Mesenchymal stem cell (in vitro differentiated cells and primary cell): ENCODE measurements around the gene BTD.
A peak's percentile ranks its signal among the peaks of the same experiment; 100 is the strongest.

Experiments
- DNase-seq: peaks from one replicate; pipeline ENCODE4 v3.0.0-alpha.2; 2013
- H2AFZ ChIP-seq: one replicate; pipeline ENCODE4 v1.6.1; 2013; ENCODE audit warnings: low read depth, mild to moderate bottlenecking, control low read depth, inconsistent platforms, low read length, moderate library complexity
- H2AK5ac ChIP-seq: 2 replicates; pipeline ENCODE4 v1.6.1; 2013; ENCODE audit warnings: low read length, moderate library complexity, mild to moderate bottlenecking, inconsistent platforms; ENCODE audit not compliant: severe bottlenecking
- H2BK120ac ChIP-seq: one replicate; pipeline ENCODE4 v1.6.1; 2013; ENCODE audit warnings: low read depth, mild to moderate bottlenecking, inconsistent platforms, low read length, moderate library complexity
- H2BK12ac ChIP-seq, 2 experiments: one replicate each; pipeline ENCODE4 v1.6.1; 2013; ENCODE audit warnings: inconsistent platforms in 2 of 2, low read length in 2 of 2, mild to moderate bottlenecking in 2 of 2, moderate library complexity in 2 of 2, control low read depth in 1 of 2
- H2BK15ac ChIP-seq: one replicate; pipeline ENCODE4 v1.6.1; 2013; ENCODE audit warnings: mild to moderate bottlenecking, low read depth, inconsistent platforms; ENCODE audit not compliant: poor library complexity, severe bottlenecking
- H2BK5ac ChIP-seq: 2 replicates; pipeline ENCODE4 v1.6.1; 2013; ENCODE audit warnings: low read depth, mild to moderate bottlenecking, low read length, control low read depth, inconsistent platforms; ENCODE audit not compliant: poor library complexity, severe bottlenecking
- H3K14ac ChIP-seq, 2 experiments: one replicate each; pipeline ENCODE4 v1.6.1; 2013; ENCODE audit warnings: inconsistent platforms in 2 of 2, low read length in 2 of 2, control low read depth in 1 of 2, mild to moderate bottlenecking in 1 of 2, moderate library complexity in 1 of 2
- H3K18ac ChIP-seq, 2 experiments: one replicate each; pipeline ENCODE4 v1.6.1; 2013; ENCODE audit warnings: inconsistent platforms in 2 of 2, low read length in 2 of 2, control low read depth in 1 of 2, low read depth in 1 of 2, mild to moderate bottlenecking in 1 of 2
- H3K23ac ChIP-seq, 2 experiments: one replicate each; pipeline ENCODE4 v1.6.1; 2013; ENCODE audit warnings: inconsistent platforms in 2 of 2, low read length in 2 of 2, mild to moderate bottlenecking in 2 of 2, moderate library complexity in 2 of 2, control low read depth in 1 of 2
- H3K27ac ChIP-seq: 2 replicates; pipeline ENCODE4 v1.5.1; 2013; ENCODE audit warnings: mild to moderate bottlenecking, moderate library complexity, low read length, control low read depth, inconsistent platforms; ENCODE audit not compliant: poor library complexity, severe bottlenecking
- H3K27me3 ChIP-seq, 2 experiments: 2 replicates each; pipeline versions ENCODE4 v1.6.1 to v1.7.0; 2013; ENCODE audit warnings: low read length in 2 of 2, mild to moderate bottlenecking in 2 of 2, moderate library complexity in 2 of 2, control low read depth in 1 of 2, inconsistent platforms in 1 of 2; ENCODE audit not compliant: control insufficient read depth in 1 of 2, insufficient read depth in 1 of 2
- H3K36me3 ChIP-seq, 2 experiments: 2 replicates each; pipeline versions ENCODE4 v1.6.1 to v1.7.0; 2013; ENCODE audit warnings: low read length in 2 of 2, control low read depth in 1 of 2, inconsistent platforms in 1 of 2, low read depth in 1 of 2, mild to moderate bottlenecking in 1 of 2; ENCODE audit not compliant: insufficient read depth in 2 of 2, control insufficient read depth in 1 of 2
- H3K4ac ChIP-seq, 2 experiments: one replicate each; pipeline ENCODE4 v1.6.1; 2013; ENCODE audit warnings: inconsistent platforms in 2 of 2, low read length in 2 of 2, mild to moderate bottlenecking in 2 of 2, moderate library complexity in 2 of 2, control low read depth in 1 of 2, low read depth in 1 of 2
- H3K4me1 ChIP-seq: 2 replicates; pipeline ENCODE4 v1.6.1; 2013; ENCODE audit warnings: low read depth, low read length, control low read depth; ENCODE audit not compliant: control insufficient read depth, insufficient read depth
- H3K4me2 ChIP-seq: 2 replicates; pipeline ENCODE4 v1.6.1; 2013; ENCODE audit warnings: low read length, mild to moderate bottlenecking, inconsistent platforms; ENCODE audit not compliant: poor library complexity, severe bottlenecking
- H3K4me3 ChIP-seq, 2 experiments: 2 replicates each; pipeline versions ENCODE4 v1.5.1 to v1.7.0; 2013; ENCODE audit warnings: low read length in 2 of 2, mild to moderate bottlenecking in 2 of 2, control low read depth in 1 of 2, low read depth in 1 of 2; ENCODE audit not compliant: insufficient read depth in 1 of 2
- H3K79me1 ChIP-seq: replicated peaks from 2 replicates; pipeline ENCODE4 v1.6.1; 2013; ENCODE audit warnings: mild to moderate bottlenecking, control low read depth, low read length, inconsistent platforms; ENCODE audit not compliant: poor library complexity, severe bottlenecking
- H3K9ac ChIP-seq: 2 replicates; pipeline ENCODE4 v1.7.0; 2013; ENCODE audit warnings: mild to moderate bottlenecking, low read length, moderate library complexity
- H3K9me3 ChIP-seq: 2 replicates; pipeline ENCODE4 v1.7.0; 2013; ENCODE audit warnings: mild to moderate bottlenecking, low read length; ENCODE audit not compliant: control insufficient read depth
- H4K8ac ChIP-seq: one replicate; pipeline ENCODE4 v1.6.1; 2013; ENCODE audit warnings: inconsistent platforms, mild to moderate bottlenecking, low read length, moderate library complexity
- H4K91ac ChIP-seq: one replicate; pipeline ENCODE4 v1.6.1; 2013; ENCODE audit warnings: mild to moderate bottlenecking, low read length, inconsistent platforms
- WGBS: methylation state at CpG from one replicate; pipeline ENCODE4 v1.1.7; 2013; ENCODE audit warnings: mixed read lengths; 5-methylcytosine and 5-hydroxymethylcytosine counted together

Gene BTD

DNA sequence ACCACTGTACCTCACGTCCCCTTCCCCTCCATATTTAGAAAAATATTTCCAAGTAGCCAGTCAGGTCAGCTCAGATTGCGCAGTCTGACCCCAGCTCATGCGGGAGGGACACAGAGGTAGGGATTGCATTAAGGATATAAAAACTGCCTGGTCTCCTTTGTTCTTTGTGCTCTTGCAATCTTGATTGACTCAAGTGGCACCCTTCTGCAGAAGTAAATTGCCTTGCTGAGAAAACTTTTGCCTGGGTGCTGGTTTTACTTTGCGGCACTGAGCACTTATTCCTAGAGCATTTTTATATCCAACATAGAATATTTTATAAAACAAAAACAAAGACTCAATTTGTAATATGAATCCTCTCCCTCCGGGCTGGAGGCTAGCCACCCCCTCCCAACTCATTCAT is 54.8 kb downstream of the BTD start:
- Histone ChIP-seq H3K4me3 (peak overlapping the region in 1 of 2 experiments; percentile 7), H3K4me1 (no peaks in the 10 kb centered on the region), H3K14ac (no peak overlapping the region), H4K91ac (no peak overlapping the region), H2BK12ac (no peak overlapping the region), H2BK15ac (no peak overlapping the region), H3K36me3 (no peaks in the 10 kb centered on the region), H2BK120ac (no peak overlapping the region), H2BK5ac (no peak overlapping the region), H3K9me3 (peaks cover 26% of the 10 kb centered on the region), H3K27me3 (no peaks in the 10 kb centered on the region), H3K27ac (no peak overlapping the region), H3K23ac (no peak overlapping the region), H2AFZ (no peak overlapping the region), H2AK5ac (no peak overlapping the region), H3K79me1 (no peaks in the 10 kb centered on the region), H3K4me2 (no peak overlapping the region), H4K8ac (no peak overlapping the region), H3K9ac (no peak overlapping the region), H3K18ac (no peak overlapping the region), H3K4ac (no peak overlapping the region)
- DNase-seq = no peak
- WGBS = 98% methylated on average over 4 of the region's 5 CpGs

- Histone ChIP-seq H3K4ac (no peak overlapping the region), H4K91ac (no peak overlapping the region), H3K18ac (no peak overlapping the region), H3K9ac (no peak overlapping the region), H2AK5ac (no peak overlapping the region), H2BK120ac (no peak overlapping the region), H4K8ac (no peak overlapping the region), H3K4me1 (no peaks in the 10 kb centered on the region), H3K4me2 (no peak overlapping the region), H3K9me3 (peaks cover 26% of the 10 kb centered on the region), H2BK15ac (peak overlapping the region; percentile 73), H3K36me3 (no peaks in the 10 kb centered on the region), H3K4me3 (peak overlapping the region in 1 of 2 experiments; percentile 3), H3K27me3 (no peaks in the 10 kb centered on the region), H2AFZ (no peak overlapping the region), H2BK5ac (no peak overlapping the region), H3K14ac (no peak overlapping the region), H3K79me1 (no peaks in the 10 kb centered on the region), H3K23ac (no peak overlapping the region), H2BK12ac (no peak overlapping the region), H3K27ac (no peak overlapping the region)
- DNase-seq = no peak
Measured at GRCh38 chr3:15657016-15657415, 55.5 kb downstream of the BTD start.

- H2BK12ac ChIP-seq = no peak overlapping the region
- no peaks in the 10 kb centered on the region for H3K4me1 ChIP-seq
- H2BK5ac ChIP-seq = no peak overlapping the region
- no peak overlapping the region for H3K23ac ChIP-seq
- no peak overlapping the region for H2AFZ ChIP-seq
- no peak overlapping the region for H3K4me3 ChIP-seq
- H2BK15ac ChIP-seq = no peak overlapping the region
- no peak overlapping the region for H3K4ac ChIP-seq
- no peaks in the 10 kb centered on the region for H3K79me1 ChIP-seq
- H3K27me3 ChIP-seq = no peaks in the 10 kb centered on the region
- H4K91ac ChIP-seq = no peak overlapping the region
- WGBS = 95% methylated on average over 4 of the region's 5 CpGs
- H2BK120ac ChIP-seq = no peak overlapping the region
- no peak overlapping the region for H3K4me2 ChIP-seq
- H3K14ac ChIP-seq = no peak overlapping the region
- no peak overlapping the region for H3K9ac ChIP-seq
- no peak overlapping the region for H3K27ac ChIP-seq
- H3K9me3 ChIP-seq = peaks cover 26% of the 10 kb centered on the region
- no peak overlapping the region for H2AK5ac ChIP-seq
- H3K36me3 ChIP-seq = no peaks in the 10 kb centered on the region
- no peak overlapping the region for H3K18ac ChIP-seq
- no peak for DNase-seq
- H4K8ac ChIP-seq = no peak overlapping the region
Measured at GRCh38 chr3:15659254-15659975, 57.9 kb downstream of the BTD start.

- Histone ChIP-seq H4K8ac (no peak overlapping the region), H3K9me3 (peaks cover 22% of the 10 kb centered on the region), H3K23ac (no peak overlapping the region), H4K91ac (no peak overlapping the region), H3K36me3 (peaks cover 0 to 1% of the 10 kb centered on the region in 2 experiments), H3K79me1 (no peaks in the 10 kb centered on the region), H3K14ac (no peak overlapping the region), H2AFZ (no peak overlapping the region), H3K4me3 (no peak overlapping the region), H2BK12ac (no peak overlapping the region), H3K9ac (no peak overlapping the region), H2BK5ac (no peak overlapping the region), H2AK5ac (no peak overlapping the region), H2BK120ac (no peak overlapping the region), H3K27me3 (no peaks in the 10 kb centered on the region), H3K4me2 (no peak overlapping the region), H3K4ac (no peak overlapping the region), H2BK15ac (no peak overlapping the region), H3K27ac (no peak overlapping the region), H3K4me1 (no peaks in the 10 kb centered on the region), H3K18ac (no peak overlapping the region)
- 81% methylated on average over 5 of the region's 7 CpGs for WGBS
- no peak for DNase-seq
Measured at GRCh38 chr3:15660055-15660935, 58.8 kb downstream of the BTD start.
